Breast epithelium (tissue), 4 donors: Measurements from ENCODE around the gene RNU2-63P. TPM values are rescaled to one million over a fixed set of nuclear protein-coding genes. Genes with fewer than 3 reads are reported as not detected.

Source experiments
- DNase-seq, 2 donors: peaks; one replicate each; pipeline ENCODE4 v3.0.0-alpha.2; 2019; ENCODE audit warnings: low spot score in 2 of 2
- H3K27ac ChIP-seq, 2 donors: fragments of 200-600 bp; sonication (generic) in 1 of 2; one replicate each; pipeline ENCODE4 v1.5.1; 2016 to 2019; ENCODE audit warnings: mild to moderate bottlenecking in 1 of 2
- H3K27me3 ChIP-seq, 2 donors: fragments of 200-600 bp; sonication (generic) in 1 of 2; one replicate each; pipeline versions ENCODE4 v1.5.1 to v1.6.0; 2017 to 2019; ENCODE audit warnings: control low read depth in 1 of 2, mild to moderate bottlenecking in 1 of 2
- H3K36me3 ChIP-seq: fragments of 200-600 bp; one replicate; pipeline ENCODE4 v1.5.1; 2019
- H3K4me1 ChIP-seq, 2 donors: fragments of 200-600 bp; sonication (generic); one replicate each; pipeline ENCODE4 v1.5.1; 2016 to 2019; ENCODE audit warnings: control low read depth in 1 of 2
- H3K4me3 ChIP-seq, 3 donors: fragments of 200-600 bp; sonication (generic); 1 replicate in 2 of 3; 2 replicates in 1 of 3; pipeline ENCODE4 v1.5.1; 2016 to 2019; ENCODE audit warnings: mild to moderate bottlenecking in 3 of 3, moderate library complexity in 2 of 3
- H3K9me3 ChIP-seq, 2 donors: fragments of 200-600 bp; sonication (generic) in 1 of 2; one replicate each; pipeline ENCODE4 v1.5.1; 2016 to 2019; ENCODE audit warnings: control low read depth in 1 of 2
- CTCF ChIP-seq, 3 donors: fragments of 450-650 bp; IDR thresholded peaks; one replicate each; pipeline ENCODE4 v1.5.1; 2016 to 2017; ENCODE audit warnings: antibody characterized with exemption in 3 of 3, mild to moderate bottlenecking in 3 of 3, moderate library complexity in 3 of 3
- POLR2A ChIP-seq: fragments of 450-650 bp; IDR thresholded peaks from one replicate; pipeline ENCODE4 v1.6.1; 2016; ENCODE audit warnings: antibody characterized with exemption, mild to moderate bottlenecking, moderate library complexity
- POLR2AphosphoS5 ChIP-seq, 3 donors: sonication (generic); formaldehyde crosslinking; IDR thresholded peaks; one replicate each; pipeline ENCODE4 v1.6.1; 2017; ENCODE audit warnings: antibody characterized with exemption in 3 of 3
- intact Hi-C: fragments of 100-400 bp; cut with DNase I; formaldehyde crosslinking; loops from one replicate; pipeline ENCODE4 v1.15.1; 2023; ENCODE audit warnings: low total_unique reads
- total RNA-seq, 3 donors: library from RNA; depleted of rRNA; stranded (reverse); fragments of >200 nt; gene quantifications; one replicate each; pipeline ENCODE4 v1.1.0, GENCODE V29; 2016

RNU2-63P gene
- not detected for total RNA-seq

DNA sequence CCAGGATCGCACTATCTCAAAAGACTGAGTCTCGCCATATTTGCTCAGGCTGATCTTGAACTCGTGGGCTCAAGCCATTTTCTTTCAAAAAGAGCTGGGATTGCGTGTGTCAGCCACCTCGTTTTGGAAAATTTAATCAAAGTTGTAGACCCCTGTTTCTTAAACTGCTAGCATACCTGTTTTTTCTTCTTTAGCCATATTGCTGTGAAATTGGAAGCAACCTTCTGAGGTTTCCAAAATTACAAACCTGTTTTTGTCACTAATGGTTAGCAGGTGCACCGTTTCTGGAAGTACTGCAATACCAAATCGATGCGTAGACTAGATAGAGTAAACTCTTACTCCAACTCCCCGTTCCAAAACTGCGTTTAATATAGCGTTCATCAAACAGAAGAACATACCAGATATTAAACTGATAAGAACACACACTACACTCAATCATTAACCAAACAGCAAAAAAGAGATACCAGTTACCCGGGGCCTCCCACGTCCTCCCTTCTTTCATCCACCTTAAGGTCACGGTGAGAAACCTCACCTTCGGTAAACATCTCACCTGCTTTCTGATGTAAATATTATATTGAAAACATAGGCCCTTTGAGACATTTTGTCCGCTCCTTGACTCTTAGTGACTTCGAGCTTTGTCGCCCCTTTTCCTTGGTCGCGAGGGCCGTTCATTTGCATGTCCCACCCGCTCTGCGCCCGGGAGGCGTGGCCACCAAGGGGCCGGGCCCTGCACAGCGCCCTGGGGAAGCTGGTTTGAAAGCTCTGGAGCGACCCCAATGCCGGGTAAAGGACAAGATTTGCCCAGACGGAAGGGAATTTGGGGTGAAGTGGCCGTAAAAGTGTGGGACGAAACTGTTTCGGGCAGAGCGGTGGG is at the start of gene RNU2-63P:
Gene RNU2-63P (minus strand): TSS at position 462 of the 874 bp plus-strand sequence.
- Histone ChIP-seq H3K4me3 (peak within 1 kb of the TSS; percentile 46 to 74 (median 65)), H3K9me3 (no peaks in the 10 kb centered on the region), H3K27me3 (no peaks in the 10 kb centered on the region), H3K27ac (peak within 1 kb of the TSS; percentile 88 to 89), H3K36me3 (no peaks in the 10 kb centered on the region), H3K4me1 (no peaks in the 10 kb centered on the region)
- no peak for TF ChIP-seq POLR2A
- peak; percentile 23 to 82 (median 79) for TF ChIP-seq POLR2AphosphoS5 (IDR thresholded peaks at IDR 0.05)
- peak; percentile 64 to 65 for DNase-seq
- intact Hi-C loops: no loop called here

- intact Hi-C loops: no loop called here
- no peaks in the 10 kb centered on the region for H3K36me3 ChIP-seq
- no peak overlapping the region for H3K4me3 ChIP-seq
- no peak for DNase-seq
- no peaks in the 10 kb centered on the region for H3K4me1 ChIP-seq
- no peak overlapping the region for H3K27ac ChIP-seq
- no peaks in the 10 kb centered on the region for H3K27me3 ChIP-seq
- no peaks in the 10 kb centered on the region for H3K9me3 ChIP-seq
- no peak for TF ChIP-seq CTCF (IDR thresholded peaks at IDR 0.05)
- no peak for TF ChIP-seq POLR2A
- TF ChIP-seq POLR2AphosphoS5 (IDR thresholded peaks at IDR 0.05): no peak
Observed at GRCh38 chr2:88061295-88061694, 44.9 kb upstream of the RNU2-63P start.

DNA sequence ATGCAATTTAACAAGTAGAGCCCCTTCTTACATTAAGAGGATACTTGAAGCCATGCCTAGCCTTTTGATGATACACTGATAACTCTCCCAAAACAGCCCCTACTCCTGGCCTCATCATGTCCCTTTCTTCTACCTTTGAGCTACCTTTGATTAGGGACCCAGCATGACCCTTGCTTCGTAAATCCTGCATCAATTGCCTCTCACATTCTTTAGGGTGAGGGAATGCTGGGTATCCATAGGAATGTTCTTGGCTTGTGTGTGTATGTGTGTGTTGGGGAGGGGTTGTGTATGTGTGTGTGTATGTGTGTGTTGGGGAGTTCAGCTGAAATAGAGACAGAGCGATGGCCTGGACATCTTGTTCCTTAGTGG is 44.5 kb upstream of the RNU2-63P start:
- intact Hi-C loops: no loop called here
- H3K4me1 ChIP-seq: no peaks in the 10 kb centered on the region
- no peaks in the 10 kb centered on the region for H3K9me3 ChIP-seq
- no peak overlapping the region for H3K4me3 ChIP-seq
- TF ChIP-seq CTCF (IDR thresholded peaks at IDR 0.05): no peak
- no peak for TF ChIP-seq POLR2AphosphoS5 (IDR thresholded peaks at IDR 0.05)
- TF ChIP-seq POLR2A: no peak
- no peak overlapping the region for H3K27ac ChIP-seq
- no peaks in the 10 kb centered on the region for H3K36me3 ChIP-seq
- no peak for DNase-seq
- no peaks in the 10 kb centered on the region for H3K27me3 ChIP-seq

GRCh38 chr2:88059979-88060906 is 43.9 kb upstream of the RNU2-63P start:
- H3K9me3 ChIP-seq: no peaks in the 10 kb centered on the region
- TF ChIP-seq POLR2A (no peak), CTCF (IDR thresholded peaks at IDR 0.05) (peak; percentile 41 to 71 (median 67)), POLR2AphosphoS5 (IDR thresholded peaks at IDR 0.05) (no peak)
- no peaks in the 10 kb centered on the region for H3K4me1 ChIP-seq
- intact Hi-C loops: loop anchor here (2.0 kb wide), 1 partner anchor 103 kb away; no protein-coding TSS in a partner anchor
- H3K27ac ChIP-seq: no peak overlapping the region
- H3K27me3 ChIP-seq: no peaks in the 10 kb centered on the region
- no peaks in the 10 kb centered on the region for H3K36me3 ChIP-seq
- no peak overlapping the region for H3K4me3 ChIP-seq
- no peak for DNase-seq

GRCh38 chr2:88058191-88058590 is 41.8 kb upstream of the RNU2-63P start:
- TF ChIP-seq POLR2AphosphoS5 (IDR thresholded peaks at IDR 0.05): no peak
- TF ChIP-seq POLR2A: no peak
- TF ChIP-seq CTCF (IDR thresholded peaks at IDR 0.05): no peak
- no peak overlapping the region for H3K27ac ChIP-seq
- no peaks in the 10 kb centered on the region for H3K36me3 ChIP-seq
- no peak overlapping the region for H3K4me3 ChIP-seq
- H3K4me1 ChIP-seq: peaks cover 0 to 4% of the 10 kb centered on the region in 2 donors
- H3K27me3 ChIP-seq: no peaks in the 10 kb centered on the region
- no peak for DNase-seq
- intact Hi-C loops: loop anchor here (2.0 kb wide), 1 partner anchor 105 kb away; no protein-coding TSS in a partner anchor
- no peaks in the 10 kb centered on the region for H3K9me3 ChIP-seq
